ENCODE results near the gene ERI3.

Gene ERI3

GRCh38 chr1:44288883-44289282 is 66.2 kb downstream of the ERI3 start:
- ATAC-seq (ENCODE audit: insufficient read depth, low read depth) (no peak), DNase-seq (no peak)
- H3K27ac ChIP-seq (ENCODE audit: low read length): no peak overlapping the region
- no peaks in the 10 kb centered on the region for H3K9me3 ChIP-seq (ENCODE audit: insufficient read depth, low read length, severe bottlenecking)
- no peak overlapping the region for H2AFZ ChIP-seq (ENCODE audit: low read depth, low read length)
- no peaks in the 10 kb centered on the region for H3K79me2 ChIP-seq (ENCODE audit: insufficient read depth, low read length)
- H3K4me2 ChIP-seq (ENCODE audit: insufficient read depth, low read length): no peak overlapping the region
- H3K27me3 ChIP-seq (ENCODE audit: insufficient read depth, low read length, poor library complexity): no peaks in the 10 kb centered on the region
- no peak overlapping the region for H3K4me3 ChIP-seq (ENCODE audit: low read depth in 1 of 2, low read length in 2 of 2)
- H3K9ac ChIP-seq (ENCODE audit: low read depth, low read length): no peak overlapping the region
- TF ChIP-seq CTCF (IDR thresholded peaks at IDR 0.05; ENCODE audit: borderline replicate concordance, extremely low read depth, low read length, poor library complexity, severe bottlenecking) (no peak), EZH2 (IDR thresholded peaks at IDR 0.05; ENCODE audit: borderline replicate concordance, low read depth, low read length, severe bottlenecking) (no peak)
- H3K4me1 ChIP-seq (ENCODE audit: insufficient read depth, low read length): no peaks in the 10 kb centered on the region
- H3K36me3 ChIP-seq (ENCODE audit: insufficient read depth, low read length): peaks cover 49% of the 10 kb centered on the region
- H4K20me1 ChIP-seq (ENCODE audit: insufficient read depth, low read length): peaks cover 7% of the 10 kb centered on the region; the same call in 1 of the 2 replicates

- TF ChIP-seq CTCF (IDR thresholded peaks at IDR 0.05; ENCODE audit: borderline replicate concordance, extremely low read depth, low read length, poor library complexity, severe bottlenecking): no peak
- TF ChIP-seq EZH2 (IDR thresholded peaks at IDR 0.05; ENCODE audit: borderline replicate concordance, low read depth, low read length, severe bottlenecking): no peak
- Histone ChIP-seq H3K36me3 (ENCODE audit: insufficient read depth, low read length) (peaks cover 48% of the 10 kb centered on the region), H4K20me1 (ENCODE audit: insufficient read depth, low read length) (no peaks in the 10 kb centered on the region), H3K79me2 (ENCODE audit: insufficient read depth, low read length) (no peaks in the 10 kb centered on the region), H3K9ac (ENCODE audit: low read depth, low read length) (no peak overlapping the region), H3K9me3 (ENCODE audit: insufficient read depth, low read length, severe bottlenecking) (no peaks in the 10 kb centered on the region), H2AFZ (ENCODE audit: low read depth, low read length) (no peak overlapping the region), H3K27ac (ENCODE audit: low read length) (no peak overlapping the region), H3K4me2 (ENCODE audit: insufficient read depth, low read length) (no peak overlapping the region), H3K4me3 (ENCODE audit: low read depth in 1 of 2, low read length in 2 of 2) (no peak overlapping the region), H3K4me1 (ENCODE audit: insufficient read depth, low read length) (no peaks in the 10 kb centered on the region), H3K27me3 (ENCODE audit: insufficient read depth, low read length, poor library complexity) (no peaks in the 10 kb centered on the region)
- DNase-seq (no peak), ATAC-seq (ENCODE audit: insufficient read depth, low read depth) (no peak)
These were observed 70.9 kb downstream of the ERI3 start for GRCh38 chr1:44284184-44284583.

GRCh38 chr1:44283524-44284173 is 71.4 kb downstream of the ERI3 start:
- no peak overlapping the region for H3K27ac ChIP-seq (ENCODE audit: low read length)
- H3K36me3 ChIP-seq (ENCODE audit: insufficient read depth, low read length): peaks cover 48% of the 10 kb centered on the region
- TF ChIP-seq EZH2 (IDR thresholded peaks at IDR 0.05; ENCODE audit: borderline replicate concordance, low read depth, low read length, severe bottlenecking) (no peak), CTCF (IDR thresholded peaks at IDR 0.05; ENCODE audit: borderline replicate concordance, extremely low read depth, low read length, poor library complexity, severe bottlenecking) (no peak)
- H2AFZ ChIP-seq (ENCODE audit: low read depth, low read length): no peak overlapping the region
- no peaks in the 10 kb centered on the region for H4K20me1 ChIP-seq (ENCODE audit: insufficient read depth, low read length)
- no peak for DNase-seq
- no peaks in the 10 kb centered on the region for H3K27me3 ChIP-seq (ENCODE audit: insufficient read depth, low read length, poor library complexity)
- no peak for ATAC-seq (ENCODE audit: insufficient read depth, low read depth)
- no peak overlapping the region for H3K4me3 ChIP-seq (ENCODE audit: low read depth in 1 of 2, low read length in 2 of 2)
- no peaks in the 10 kb centered on the region for H3K4me1 ChIP-seq (ENCODE audit: insufficient read depth, low read length)
- H3K9ac ChIP-seq (ENCODE audit: low read depth, low read length): no peak overlapping the region
- H3K79me2 ChIP-seq (ENCODE audit: insufficient read depth, low read length): no peaks in the 10 kb centered on the region
- H3K9me3 ChIP-seq (ENCODE audit: insufficient read depth, low read length, severe bottlenecking): no peaks in the 10 kb centered on the region
- H3K4me2 ChIP-seq (ENCODE audit: insufficient read depth, low read length): no peak overlapping the region

All from DND-41 (cell line).